Activated CD8-positive, alpha-beta memory T cell treated with anti-CD3 and anti-CD28 coated beads for 36 hours (primary cell): ENCODE measurements around the gene KRT12. TPM values are rescaled to one million over a fixed set of nuclear protein-coding genes. Genes with fewer than 3 reads are reported as not detected.

ENCODE experiments used
- CTCF ChIA-PET: fragments of 350-600 bp; sonication (Branson Sonifier 250); formaldehyde crosslinking; loops from one replicate; lab custom pipeline; 2021; ENCODE audit warnings: antibody characterized with exemption; lab: Charles Lee
- POLR2A ChIA-PET: fragments of 350-600 bp; sonication (Branson Sonifier 250); formaldehyde crosslinking; loops from one replicate; lab custom pipeline; 2021; ENCODE audit warnings: antibody characterized with exemption; lab: Charles Lee
- total RNA-seq, 2 experiments: library from RNA; stranded (reverse); gene quantifications; one replicate each; pipeline ENCODE4 v1.2.3, GENCODE V29; 2021

The KRT12 gene
- total RNA-seq, 2 experiments from 2014 or later = not detected

DNA sequence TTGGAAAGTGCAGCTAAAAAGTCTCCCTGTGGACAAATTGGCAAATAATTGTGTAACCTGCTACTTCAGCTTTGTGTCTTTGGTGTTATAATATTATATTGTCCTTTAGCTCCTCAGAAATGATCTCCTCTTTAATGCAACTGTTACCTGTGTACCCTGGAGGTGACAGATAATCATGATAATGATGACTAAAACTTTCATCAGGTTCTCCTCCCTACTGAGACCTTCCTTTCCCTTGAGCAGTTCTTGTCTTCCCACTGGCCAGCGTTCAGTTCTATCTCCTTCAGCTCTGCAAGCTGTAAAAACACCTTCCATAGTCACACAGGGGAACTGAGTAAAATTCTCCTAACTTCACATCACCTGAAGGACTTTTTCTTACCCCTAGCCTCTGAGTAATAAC, 14.7 kb downstream of the KRT12 start:
- CTCF ChIA-PET = no interaction called here
- POLR2A ChIA-PET = no interaction called here

DNA sequence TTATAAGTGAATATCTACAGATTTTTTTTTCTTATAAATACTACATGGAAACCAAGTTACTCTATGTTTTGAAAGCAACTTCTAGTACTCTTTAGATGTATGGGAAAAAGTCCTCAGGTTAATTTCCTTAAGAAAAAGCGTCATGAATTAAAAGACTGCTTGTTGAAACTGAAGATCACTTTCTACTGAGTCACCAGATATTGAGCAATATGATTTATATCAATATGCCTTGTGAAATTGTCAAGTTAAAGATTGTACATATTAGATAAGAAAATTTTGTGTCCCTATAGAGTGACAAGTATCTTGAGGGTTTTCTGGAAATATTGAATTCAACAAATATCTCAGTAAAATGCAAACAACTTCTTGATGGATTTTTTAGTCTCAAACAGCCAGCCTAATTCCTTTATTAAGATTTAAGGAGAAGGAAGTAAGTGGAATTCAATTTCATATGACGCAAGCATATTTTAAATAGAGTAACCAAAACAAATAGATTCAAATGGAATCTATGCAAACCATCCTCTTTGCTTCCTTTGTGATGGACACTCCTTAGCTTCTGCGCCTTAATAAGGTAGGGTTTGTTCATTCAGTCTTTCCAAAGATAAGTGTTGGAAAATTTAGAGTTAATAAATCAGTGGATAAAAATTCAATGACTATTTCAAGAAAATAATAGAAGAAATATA, 16.6 kb downstream of the KRT12 start:
- ChIA-PET POLR2A (no interaction called here), CTCF (interaction anchor here (1.4 kb wide), 1 partner anchor 699 kb away, joined by 3 read pairs; no protein-coding TSS in a partner anchor)

DNA sequence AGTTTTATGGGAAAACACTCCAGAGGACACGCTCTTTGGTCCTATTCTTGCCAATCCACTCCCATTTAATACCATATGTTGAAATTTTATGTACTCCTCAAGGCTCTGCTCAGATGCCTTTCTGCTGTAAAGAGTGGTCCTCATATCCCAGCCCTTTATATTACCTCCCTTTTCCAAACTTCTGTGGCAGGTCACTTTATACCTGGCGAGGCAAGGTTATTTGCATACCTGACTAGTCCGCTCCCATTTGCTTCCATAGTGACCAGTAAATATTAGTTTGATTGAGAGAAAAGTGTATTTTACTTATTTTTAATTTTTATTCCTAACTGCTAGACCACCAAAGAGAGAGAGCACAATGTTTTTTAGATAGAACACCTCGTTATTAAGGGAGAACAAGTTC, 17.3 kb downstream of the KRT12 start:
- ChIA-PET CTCF (no interaction called here), POLR2A (no interaction called here)

DNA sequence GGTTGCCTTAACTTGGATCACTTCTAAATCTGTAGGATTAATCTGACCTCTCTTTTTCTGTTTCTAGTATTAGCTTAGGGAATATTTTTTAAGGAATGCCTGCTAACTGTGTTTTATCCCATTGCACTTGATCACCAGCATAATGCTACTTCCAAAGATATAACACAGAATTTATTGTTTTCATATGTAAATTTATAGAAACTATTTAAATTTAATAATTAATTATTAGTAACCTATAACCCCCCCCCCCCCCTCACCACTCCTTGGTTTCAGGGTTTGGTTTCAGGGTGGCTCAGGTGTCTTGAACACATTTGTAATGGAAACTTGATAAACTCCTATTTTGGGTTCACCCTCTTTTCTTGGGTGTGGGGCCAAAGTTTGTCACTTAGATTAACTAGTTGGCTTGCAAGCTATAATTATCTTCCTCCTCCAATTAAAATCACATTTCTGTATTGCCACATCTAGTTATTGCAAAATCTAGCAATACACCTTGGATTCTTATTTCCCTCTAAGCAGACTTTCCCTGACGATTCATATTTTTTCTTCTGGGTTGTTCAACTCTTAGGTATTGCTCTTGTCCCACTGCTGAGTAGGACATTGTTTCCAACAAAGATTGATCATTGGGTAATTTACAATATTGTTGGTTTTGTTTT, 18.3 kb downstream of the KRT12 start:
- POLR2A ChIA-PET = no interaction called here
- CTCF ChIA-PET = no interaction called here

DNA sequence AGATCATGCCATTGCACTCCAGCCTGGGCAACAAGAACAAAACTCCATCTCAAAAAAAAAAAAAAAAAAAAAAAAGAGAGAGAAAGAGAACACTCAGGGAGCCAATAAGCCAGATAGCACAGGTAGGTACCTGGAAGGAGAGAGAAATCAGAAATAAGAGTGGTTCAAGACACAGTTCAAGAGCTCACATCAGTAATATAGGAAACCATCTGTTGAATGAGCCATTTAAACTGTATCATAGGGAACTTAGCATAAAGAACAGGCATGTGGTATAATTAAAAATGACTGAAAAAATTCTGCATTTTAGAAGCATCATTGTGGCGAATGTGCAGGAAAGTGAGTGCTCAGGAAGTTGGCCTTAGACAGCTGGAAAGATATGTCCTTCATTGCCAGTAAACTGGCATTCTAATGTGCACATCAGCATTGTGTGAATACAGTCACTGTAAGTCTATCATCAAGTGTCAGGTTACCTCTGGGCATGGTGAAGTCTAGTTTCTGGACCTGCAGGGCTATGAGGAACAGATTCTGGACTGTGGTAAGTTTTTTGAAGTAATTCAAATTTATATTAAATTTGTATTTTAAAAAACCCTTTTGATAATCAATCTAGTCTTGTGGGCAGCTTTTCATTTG, 20.4 kb downstream of the KRT12 start:
- ChIA-PET POLR2A (interaction anchor here (0.7 kb wide), 1 partner anchor 150 kb away, joined by 6 read pairs; no protein-coding TSS in a partner anchor), CTCF (interaction anchor here (0.9 kb wide), 1 partner anchor 702 kb away, joined by 4 read pairs; no protein-coding TSS in a partner anchor)

DNA sequence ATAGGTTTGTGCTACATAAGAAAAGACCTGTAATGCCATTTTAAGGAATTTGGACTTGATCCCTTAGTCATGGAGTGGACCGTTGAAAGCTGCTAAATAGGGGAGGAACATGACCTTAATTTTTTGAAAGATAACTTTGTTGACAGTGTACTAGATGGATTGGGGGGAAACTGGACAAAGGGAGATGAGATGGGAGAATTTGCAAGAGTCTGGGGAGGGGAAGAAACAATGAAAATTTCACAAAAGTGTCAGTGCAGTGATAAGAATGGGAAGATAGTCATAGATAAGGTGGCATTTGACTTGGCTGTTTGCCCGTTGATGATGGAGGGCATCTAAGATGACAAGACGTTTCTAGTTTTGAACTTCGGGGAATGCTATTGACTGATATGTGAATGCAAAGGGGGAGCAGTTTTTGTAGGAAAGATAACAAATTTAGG, 22.3 kb downstream of the KRT12 start:
- CTCF ChIA-PET = no interaction called here
- POLR2A ChIA-PET = no interaction called here

DNA sequence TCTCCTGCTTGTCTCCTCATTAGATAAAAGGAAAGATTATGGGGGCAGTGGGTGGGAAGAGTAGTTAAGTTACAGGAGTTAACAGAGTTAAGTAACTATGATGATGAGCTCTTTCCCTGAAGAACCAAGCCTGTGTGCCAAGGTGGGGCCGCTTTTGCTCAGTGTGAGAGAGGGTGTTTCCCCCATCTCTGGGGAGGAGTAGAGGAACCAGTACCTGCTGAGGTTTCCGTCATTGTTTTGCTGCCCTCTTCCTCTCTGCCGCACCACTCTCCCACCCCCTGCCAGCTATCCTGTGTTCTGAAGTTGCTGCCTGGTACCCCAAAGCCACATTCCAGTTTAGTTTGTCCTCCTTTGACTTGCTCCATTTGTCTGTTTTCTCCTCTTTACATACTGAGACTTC, 23.8 kb downstream of the KRT12 start:
- ChIA-PET CTCF (no interaction called here), POLR2A (no interaction called here)

DNA sequence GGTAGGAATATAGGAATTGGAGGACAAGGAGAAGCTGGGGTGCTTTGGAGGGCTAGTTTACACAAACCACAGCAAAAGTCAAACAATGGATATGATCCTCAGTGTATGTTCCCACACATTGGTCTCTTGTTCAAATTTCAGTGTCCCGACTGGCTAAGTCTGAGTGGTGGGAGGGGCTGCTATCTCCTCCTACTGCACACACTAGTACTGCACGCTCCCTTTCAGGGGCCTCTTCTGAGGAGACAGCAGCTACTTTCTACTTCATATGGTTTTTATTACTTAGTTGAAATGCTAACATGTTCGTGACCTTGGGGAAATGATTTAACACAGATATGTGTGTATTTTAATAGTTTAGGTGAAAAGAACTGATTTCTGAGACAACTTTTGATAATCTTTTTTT, 25.8 kb downstream of the KRT12 start:
- ChIA-PET POLR2A (no interaction called here), CTCF (no interaction called here)

DNA sequence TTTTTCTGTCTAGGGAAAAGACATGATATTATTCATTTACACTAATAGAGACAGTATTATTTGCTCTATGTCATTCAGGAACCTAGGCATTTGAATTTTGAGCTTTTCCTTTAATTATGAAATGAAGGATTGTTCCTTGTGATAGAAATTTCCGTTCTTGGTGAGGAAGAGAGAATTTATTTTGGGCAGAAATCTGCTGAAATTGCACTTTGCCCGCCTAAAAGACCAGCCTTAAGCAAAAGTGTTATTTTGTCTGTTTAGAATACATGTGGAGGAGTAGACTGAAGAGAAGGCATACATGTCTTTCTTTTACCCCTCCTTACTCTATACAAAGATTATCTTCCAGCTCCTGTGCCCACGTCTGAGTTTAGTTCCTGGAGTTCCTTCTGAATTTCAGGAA, 27.8 kb downstream of the KRT12 start:
- POLR2A ChIA-PET = no interaction called here
- CTCF ChIA-PET = no interaction called here

DNA sequence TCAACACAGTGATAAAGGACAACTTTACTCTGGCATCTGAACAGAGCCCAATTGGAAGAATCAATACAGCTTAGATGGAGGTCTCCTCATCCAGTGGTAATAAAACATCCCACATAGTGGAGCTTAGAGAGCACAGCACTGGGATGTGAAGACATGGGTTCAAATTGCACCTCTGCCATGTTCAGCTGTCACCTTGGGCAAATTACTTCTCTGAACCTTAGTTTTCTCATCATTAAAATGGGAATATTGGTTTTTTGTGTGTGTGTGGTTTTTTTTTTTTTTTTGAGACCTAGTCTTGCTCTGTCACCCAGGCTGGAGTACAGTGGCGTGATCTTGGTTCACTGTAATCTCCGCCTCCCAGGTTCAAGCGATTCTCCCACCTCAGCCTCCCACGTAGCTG, 31.0 kb downstream of the KRT12 start:
- ChIA-PET POLR2A (no interaction called here), CTCF (interaction anchor here (0.7 kb wide), 1 partner anchor 32 kb away, joined by 4 read pairs; no protein-coding TSS in a partner anchor)

DNA sequence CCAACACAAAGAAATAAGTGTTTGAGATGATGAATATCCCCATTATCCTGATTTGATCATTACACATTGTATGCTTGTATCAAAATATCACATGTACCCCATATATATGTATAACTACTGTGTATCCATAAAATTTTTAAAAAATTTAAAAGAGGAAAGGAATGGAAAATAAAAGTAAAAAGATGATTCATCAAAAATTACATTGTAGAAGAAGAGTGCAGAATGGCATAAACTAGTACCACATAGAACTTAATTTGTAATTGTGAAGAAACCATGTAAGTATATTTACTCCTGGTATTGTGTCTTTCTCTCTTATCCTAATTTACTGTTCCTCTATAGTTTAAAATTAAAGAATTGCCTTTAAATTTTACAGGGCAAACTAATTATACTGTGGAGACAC, 33.1 kb downstream of the KRT12 start:
- ChIA-PET POLR2A (interaction anchor here (0.7 kb wide), 1 partner anchor 21 kb away, joined by 3 read pairs; no protein-coding TSS in a partner anchor), CTCF (no interaction called here)

DNA sequence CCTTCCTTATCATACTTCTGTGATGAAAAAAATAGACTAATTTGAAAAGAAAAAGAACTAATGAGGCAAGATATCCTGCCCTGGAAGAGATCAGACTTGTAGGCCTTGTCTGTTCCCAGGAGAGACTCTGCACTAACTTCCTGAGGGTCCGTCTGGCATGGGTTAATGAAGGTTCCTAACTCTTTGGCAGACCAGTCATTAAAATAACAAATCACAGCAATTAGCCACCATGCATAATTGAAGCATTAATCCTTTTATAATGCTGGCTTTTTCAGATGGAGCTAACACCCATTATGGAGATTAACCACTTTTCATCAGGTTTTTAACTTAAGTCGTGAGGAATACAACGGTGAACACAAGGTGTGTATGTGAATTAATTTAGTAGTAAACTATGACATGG, 34.2 kb downstream of the KRT12 start:
- POLR2A ChIA-PET = interaction anchor here (0.6 kb wide), 1 partner anchor 391 kb away, joined by 12 read pairs; no protein-coding TSS in a partner anchor
- CTCF ChIA-PET = interaction anchor here (0.9 to 1.6 kb wide), 2 partner anchors 24 to 28 kb away, joined by 3 to 4 read pairs; no protein-coding TSS in a partner anchor

DNA sequence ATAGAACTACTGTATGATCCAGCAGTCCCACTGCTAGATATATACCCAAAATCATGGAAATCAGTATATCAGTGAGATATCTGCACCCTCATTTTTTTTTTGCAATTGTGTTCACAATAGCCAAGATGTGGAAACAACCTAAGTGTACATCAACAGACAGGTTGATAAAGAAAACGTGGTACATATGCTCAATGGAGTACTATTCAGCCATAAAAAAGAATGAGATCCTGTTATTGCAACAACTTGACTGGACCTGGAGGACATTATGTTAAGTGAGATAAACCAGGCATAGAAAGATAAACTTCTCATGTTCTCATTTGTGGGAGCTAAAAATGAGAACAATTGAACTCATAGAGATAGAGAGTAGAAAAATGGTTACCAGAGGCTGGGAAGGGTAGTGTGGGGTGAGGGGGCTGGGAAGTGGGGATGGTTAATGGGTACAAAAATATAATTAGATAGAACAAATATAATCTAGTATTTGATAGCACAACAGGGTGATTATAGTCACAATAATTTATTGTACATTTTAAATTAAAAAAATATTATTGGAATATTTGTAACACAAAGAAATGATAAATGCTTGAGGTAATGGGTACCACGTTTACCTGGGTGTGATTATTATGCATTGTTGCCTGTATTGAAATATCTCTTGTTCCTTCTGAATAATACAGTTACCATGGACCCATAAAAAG, 36.8 kb downstream of the KRT12 start:
- POLR2A ChIA-PET = no interaction called here
- CTCF ChIA-PET = no interaction called here

DNA sequence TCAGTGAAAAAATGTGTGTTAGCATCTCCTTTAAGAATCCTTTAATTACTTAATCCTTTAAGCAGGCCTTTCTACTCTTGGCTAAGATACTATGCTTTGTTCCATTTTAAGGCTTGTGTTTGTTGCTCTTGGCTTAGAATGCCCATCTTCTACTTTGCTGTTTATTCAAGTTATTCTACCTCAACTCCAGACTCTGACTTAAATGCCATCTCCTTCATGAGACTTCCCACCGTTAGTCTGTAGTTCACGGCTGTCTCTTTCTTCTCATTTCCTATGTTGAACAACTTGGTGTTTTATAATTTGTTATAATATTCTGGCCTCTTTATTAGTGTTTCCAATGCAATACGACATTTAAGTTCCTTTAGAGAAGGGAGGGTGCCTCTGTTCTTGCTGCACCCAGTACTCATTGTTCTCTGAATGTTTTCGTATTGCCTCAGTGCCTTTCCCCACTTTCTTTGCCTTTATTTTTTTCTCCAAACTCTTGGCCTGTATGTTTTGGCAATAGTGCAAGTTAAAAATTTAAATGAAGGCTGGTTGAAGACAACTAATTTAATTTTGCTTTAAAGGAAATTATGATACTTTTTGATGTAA, 38.5 kb downstream of the KRT12 start:
- ChIA-PET POLR2A (interaction anchor here (1.0 kb wide), 1 partner anchor 10 kb away, joined by 3 read pairs; no protein-coding TSS in a partner anchor), CTCF (no interaction called here)

DNA sequence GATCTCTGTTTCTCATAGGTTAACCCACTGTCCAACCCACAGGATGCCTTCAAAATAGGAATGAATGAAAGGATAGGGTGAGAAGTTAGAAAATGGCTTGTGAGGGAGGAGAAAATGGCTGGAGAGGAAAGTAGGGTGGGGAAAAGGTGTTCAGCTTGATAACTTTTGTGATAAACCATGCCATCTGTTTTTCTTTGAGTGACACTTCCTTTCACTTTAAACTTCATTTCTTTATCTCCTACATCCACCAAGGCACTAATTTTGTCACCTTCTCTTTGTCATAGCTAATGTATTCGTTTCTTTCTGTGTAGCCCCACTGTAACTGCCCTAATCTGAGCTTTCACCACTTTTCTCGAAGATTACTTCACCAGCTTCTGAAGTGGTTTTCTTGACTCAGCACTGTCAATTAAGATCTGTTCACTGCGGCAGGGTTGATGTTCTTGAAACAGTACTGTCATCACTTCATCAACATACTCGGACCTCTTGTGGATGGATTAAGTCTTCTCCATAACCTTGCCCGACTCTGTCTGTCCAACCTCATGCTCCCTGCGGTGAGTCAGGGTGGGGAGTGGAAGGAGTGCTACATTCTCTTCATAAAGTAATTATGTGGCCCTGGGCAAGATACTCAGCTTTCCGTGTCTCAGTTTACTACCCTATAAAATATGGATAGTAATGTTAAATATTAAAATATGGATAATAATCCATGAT, 39.1 kb downstream of the KRT12 start:
- ChIA-PET CTCF (no interaction called here), POLR2A (interaction anchor here (1.0 kb wide), 1 partner anchor 9 kb away, joined by 3 read pairs; no protein-coding TSS in a partner anchor)

DNA sequence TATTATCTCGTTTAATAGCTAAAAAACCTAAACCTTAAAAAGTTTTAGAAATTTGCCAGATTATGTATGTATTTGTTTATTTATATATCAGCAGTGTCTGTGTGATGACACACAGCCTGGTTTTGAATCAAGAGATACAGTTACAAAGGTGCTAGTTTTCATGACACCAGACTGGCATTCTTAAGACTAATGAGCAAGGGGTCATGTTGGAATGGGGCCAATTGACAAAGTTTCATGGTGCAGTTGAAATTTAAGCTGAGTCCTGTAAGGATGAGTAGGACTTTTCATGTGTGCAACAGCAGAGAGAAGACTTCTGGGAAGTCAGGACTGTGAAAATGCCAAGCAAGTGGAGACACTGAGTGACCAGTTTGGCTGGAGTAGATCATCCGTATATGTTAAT, 41.4 kb downstream of the KRT12 start:
- ChIA-PET POLR2A (no interaction called here), CTCF (no interaction called here)

DNA sequence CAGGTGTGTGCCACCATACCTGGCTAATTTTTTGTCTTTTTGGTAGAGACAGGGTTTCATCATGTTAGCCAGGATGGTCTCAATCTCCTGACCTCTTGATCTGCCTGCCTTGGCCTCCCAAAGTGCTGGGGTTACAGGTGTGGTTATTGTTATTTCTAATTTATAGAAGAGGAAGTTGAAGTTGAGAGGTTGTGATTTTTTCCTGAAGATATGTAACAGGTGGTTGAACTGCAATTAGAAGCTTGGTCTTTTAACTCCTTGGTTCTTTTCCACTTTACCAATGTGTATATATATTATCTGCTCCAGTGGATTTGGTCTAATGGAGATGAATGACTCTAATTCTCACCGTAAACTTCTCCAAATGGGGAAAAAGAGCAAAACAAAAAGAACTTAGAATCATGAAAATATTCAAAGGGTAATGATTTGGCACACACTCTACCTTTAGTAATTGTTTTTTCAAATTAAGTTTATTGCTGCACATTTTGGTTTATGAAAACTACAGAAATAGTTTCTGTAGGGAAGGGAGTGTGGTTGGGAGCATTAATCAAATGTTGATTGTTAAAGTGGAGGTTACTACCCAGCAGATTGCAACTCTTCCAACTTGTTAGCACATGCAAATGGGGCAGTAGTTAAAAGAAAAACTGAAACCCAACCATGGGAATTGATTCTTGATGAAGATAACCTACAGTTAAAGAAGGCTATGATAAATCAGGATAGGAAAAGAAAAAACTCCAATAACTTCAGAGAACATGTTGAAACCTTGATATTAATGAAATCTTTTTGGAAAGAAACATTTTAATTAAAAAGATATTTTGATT, 42.8 kb downstream of the KRT12 start:
- ChIA-PET POLR2A (interaction anchor here (0.7 kb wide), 1 partner anchor 86 kb away, joined by 3 read pairs; no protein-coding TSS in a partner anchor), CTCF (no interaction called here)
